HEK293 (cell line): ENCODE data around the gene NPTXR.

ENCODE experiments used
- CTCF ChIA-PET: fragments of 350-600 bp; formaldehyde crosslinking; extraction: SDS; loops from one replicate; lab custom pipeline; 2021; ENCODE audit warnings: antibody characterized with exemption; lab: Yijun Ruan, JAX
- POLR2A ChIA-PET: fragments of 300-600 bp; formaldehyde crosslinking; extraction: SDS; loops from one replicate; lab custom pipeline; 2020; ENCODE audit warnings: antibody characterized with exemption, inconsistent platforms; lab: Yijun Ruan, JAX
- H3K27ac ChIP-seq: fragments of 200-500 bp; sonication (Bioruptor generic); 2 replicates; pipeline ENCODE4 v1.5.1; 2014; ENCODE audit warnings: low read depth, low read length, control low read depth, inconsistent platforms; ENCODE audit errors: extremely low read depth
- H3K36me3 ChIP-seq, 2 experiments: fragments of 200-500 bp in 1 of 2; sonication (Bioruptor generic) in 1 of 2; 1 replicate in 1 of 2; 2 replicates in 1 of 2; pipeline ENCODE4 v1.5.1; 2014 to 2017; ENCODE audit warnings: inconsistent platforms in 2 of 2, low read length in 2 of 2; ENCODE audit not compliant: control insufficient read depth in 2 of 2, insufficient read depth in 1 of 2
- H3K4me1 ChIP-seq: fragments of 200-500 bp; sonication (Bioruptor generic); 2 replicates; pipeline ENCODE4 v1.5.1; 2014; ENCODE audit warnings: mild to moderate bottlenecking, low read length, inconsistent platforms; ENCODE audit not compliant: control insufficient read depth, insufficient read depth
- H3K4me3 ChIP-seq: 2 replicates; pipeline ENCODE4 v1.5.1; 2011; ENCODE audit warnings: low read depth, mild to moderate bottlenecking, control low read depth, low read length, moderate library complexity
- H3K9me3 ChIP-seq: fragments of 200-500 bp; sonication (Bioruptor generic); 2 replicates; pipeline ENCODE4 v1.5.1; 2014; ENCODE audit warnings: low read depth, low read length, inconsistent platforms; ENCODE audit not compliant: control insufficient read depth, insufficient read depth
- HOXD13 ChIP-seq: sonication (generic); formaldehyde crosslinking; IDR thresholded peaks from 2 replicates; pipeline ENCODE4 v1.8.0; 2022; ENCODE audit warnings: missing genetic modification reagents, borderline replicate concordance
- PRDM1 ChIP-seq: fragments of 450-650 bp; formaldehyde crosslinking; IDR thresholded peaks from 2 replicates; pipeline ENCODE4; 2016; ENCODE audit warnings: missing biosample characterization, missing genetic modification characterization
- RBAK ChIP-seq: fragments of 450-650 bp; formaldehyde crosslinking; IDR thresholded peaks from 2 replicates; pipeline ENCODE4 v1.5.1; 2016; ENCODE audit warnings: missing biosample characterization, missing genetic modification characterization
- TCF7L2 ChIP-seq: IDR thresholded peaks from 2 replicates; pipeline ENCODE4 v1.6.1; 2011; ENCODE audit warnings: low read depth, mild to moderate bottlenecking, inconsistent platforms, low read length, moderate library complexity, borderline replicate concordance
- WT1 ChIP-seq: fragments of 450-650 bp; formaldehyde crosslinking; IDR thresholded peaks from 2 replicates; pipeline ENCODE4 v1.5.1; 2016; ENCODE audit warnings: missing biosample characterization, missing genetic modification characterization
- ZBTB48 ChIP-seq: fragments of 450-650 bp; formaldehyde crosslinking; IDR thresholded peaks from 2 replicates; pipeline ENCODE4 v1.5.1; 2016; ENCODE audit warnings: missing biosample characterization, missing genetic modification characterization
- ZBTB49 ChIP-seq: fragments of 450-650 bp; formaldehyde crosslinking; IDR thresholded peaks from 2 replicates; pipeline ENCODE4 v1.5.1; 2016; ENCODE audit warnings: missing biosample characterization, missing genetic modification characterization, low read depth
- ZBTB8A ChIP-seq: fragments of 450-650 bp; formaldehyde crosslinking; IDR thresholded peaks from 2 replicates; pipeline ENCODE4 v1.5.1; 2016; ENCODE audit warnings: missing biosample characterization, missing genetic modification characterization
- ZFP3 ChIP-seq: fragments of 450-650 bp; formaldehyde crosslinking; IDR thresholded peaks from 2 replicates; pipeline ENCODE4 v1.5.1; 2016; ENCODE audit warnings: low read depth, missing biosample characterization, missing genetic modification characterization
- ZIC2 ChIP-seq: fragments of 450-650 bp; formaldehyde crosslinking; IDR thresholded peaks from 2 replicates; pipeline ENCODE4 v1.5.1; 2016; ENCODE audit warnings: missing biosample characterization, missing genetic modification characterization
- ZNF140 ChIP-seq: fragments of 450-650 bp; formaldehyde crosslinking; IDR thresholded peaks from 2 replicates; pipeline ENCODE4 v1.5.1; 2016; ENCODE audit warnings: missing biosample characterization, missing genetic modification characterization
- ZNF19 ChIP-seq: fragments of 450-650 bp; formaldehyde crosslinking; IDR thresholded peaks from 2 replicates; pipeline ENCODE4; 2016; ENCODE audit warnings: missing biosample characterization, missing genetic modification characterization, low read depth
- ZNF266 ChIP-seq: fragments of 450-650 bp; formaldehyde crosslinking; IDR thresholded peaks from 2 replicates; pipeline ENCODE4 v1.5.1; 2016; ENCODE audit warnings: missing biosample characterization, missing genetic modification characterization, low read depth
- ZNF335 ChIP-seq: fragments of 450-650 bp; formaldehyde crosslinking; conservative IDR thresholded peaks from 2 replicates; pipeline ENCODE4 v1.5.1; 2016; ENCODE audit warnings: missing biosample characterization, missing genetic modification characterization
- ZNF404 ChIP-seq: fragments of 450-650 bp; formaldehyde crosslinking; IDR thresholded peaks from 2 replicates; pipeline ENCODE4 v1.5.1; 2017; ENCODE audit warnings: missing biosample characterization, missing genetic modification characterization
- ZNF510 ChIP-seq: fragments of 450-650 bp; formaldehyde crosslinking; IDR thresholded peaks from 2 replicates; pipeline ENCODE4 v1.5.1; 2018; ENCODE audit warnings: mild to moderate bottlenecking, missing genetic modification characterization, missing biosample characterization; ENCODE audit not compliant: insufficient replicate concordance
- ZNF514 ChIP-seq: fragments of 450-650 bp; formaldehyde crosslinking; IDR thresholded peaks from 2 replicates; pipeline ENCODE4 v1.5.1; 2016; ENCODE audit warnings: missing biosample characterization, missing genetic modification characterization
- ZNF530 ChIP-seq: fragments of 450-650 bp; formaldehyde crosslinking; IDR thresholded peaks from 2 replicates; pipeline ENCODE4 v1.5.1; 2016; ENCODE audit warnings: low read depth, missing biosample characterization, missing genetic modification characterization
- ZNF558 ChIP-seq: fragments of 450-650 bp; formaldehyde crosslinking; IDR thresholded peaks from 2 replicates; pipeline ENCODE4 v1.5.1; 2016; ENCODE audit warnings: missing biosample characterization, missing genetic modification characterization
- ZNF560 ChIP-seq: fragments of 450-650 bp; formaldehyde crosslinking; IDR thresholded peaks from 2 replicates; pipeline ENCODE4 v1.5.1; 2017; ENCODE audit warnings: missing biosample characterization, missing genetic modification characterization, borderline replicate concordance
- ZNF660 ChIP-seq: fragments of 450-650 bp; IDR thresholded peaks from 2 replicates; pipeline ENCODE4 v1.5.1; 2018; ENCODE audit warnings: missing biosample characterization, mild to moderate bottlenecking, missing genetic modification characterization
- ZNF670 ChIP-seq: fragments of 450-650 bp; formaldehyde crosslinking; IDR thresholded peaks from 2 replicates; pipeline ENCODE4 v1.5.1; 2016; ENCODE audit warnings: missing biosample characterization, missing genetic modification characterization, low read depth
- ZNF692 ChIP-seq: fragments of 450-650 bp; formaldehyde crosslinking; IDR thresholded peaks from 2 replicates; pipeline ENCODE4 v1.5.1; 2016; ENCODE audit warnings: missing biosample characterization, missing genetic modification characterization
- ZNF76 ChIP-seq: fragments of 450-650 bp; formaldehyde crosslinking; IDR thresholded peaks from 2 replicates; pipeline ENCODE4; 2016; ENCODE audit warnings: low read depth, missing biosample characterization, missing genetic modification characterization, borderline replicate concordance
- ZNF768 ChIP-seq: fragments of 450-650 bp; formaldehyde crosslinking; IDR thresholded peaks from 2 replicates; pipeline ENCODE4 v1.5.1; 2018; ENCODE audit warnings: missing biosample characterization, mild to moderate bottlenecking, missing genetic modification characterization
- ZSCAN30 ChIP-seq: fragments of 450-650 bp; IDR thresholded peaks from 2 replicates; pipeline ENCODE4 v1.5.1; 2018; ENCODE audit warnings: missing biosample characterization, mild to moderate bottlenecking, missing genetic modification characterization, moderate library complexity
- ZSCAN5A ChIP-seq: fragments of 450-650 bp; formaldehyde crosslinking; IDR thresholded peaks from 2 replicates; pipeline ENCODE4 v1.5.1; 2016; ENCODE audit warnings: missing biosample characterization, missing genetic modification characterization
- TF ChIP-seq, protein P1 (sequence below): fragments of 450-650 bp; formaldehyde crosslinking; IDR thresholded peaks from 2 replicates; pipeline ENCODE4 v1.5.1; 2016; ENCODE audit warnings: missing biosample characterization, missing genetic modification characterization, borderline replicate concordance
- TF ChIP-seq, protein P2 (sequence below): fragments of 450-650 bp; formaldehyde crosslinking; IDR thresholded peaks from 2 replicates; pipeline ENCODE4 v1.5.1; 2016; ENCODE audit warnings: missing biosample characterization, missing genetic modification characterization

Gene NPTXR

DNA sequence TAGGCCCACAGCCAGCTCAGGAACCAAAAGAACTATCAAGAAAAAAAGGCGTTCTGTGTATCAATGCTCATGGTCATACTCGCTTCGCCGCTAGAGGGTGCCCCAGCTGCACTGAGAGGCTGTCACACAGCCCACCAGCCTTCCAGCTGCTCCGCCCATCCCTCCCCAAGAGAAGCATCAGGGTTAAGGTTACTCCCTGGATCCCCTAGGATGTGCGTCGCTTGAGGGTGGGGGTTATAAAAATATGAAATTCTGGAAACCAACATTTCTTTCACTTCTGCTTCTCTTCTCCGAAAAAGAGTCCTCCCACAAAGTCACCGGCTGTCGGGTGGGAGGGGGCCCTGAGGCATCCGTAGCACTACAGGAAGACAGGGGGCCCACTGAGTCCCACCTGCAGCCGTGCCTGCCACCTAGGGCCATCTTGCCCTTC is 26.5 kb upstream of the NPTXR start (continued):
- TF ChIP-seq ZNF768 (tag by site-specific recombination): 0 out of 2 replicates have a peak, but pooled peaks have one; percentile 8
- no peak for TF ChIP-seq ZBTB49 (tag by site-specific recombination)
- no peak for TF ChIP-seq PRDM1
- peak; percentile 74 for TF ChIP-seq ZNF660 (tag by site-specific recombination)
- no peak for TF ChIP-seq ZFP3 (tag by site-specific recombination)
- no peak for TF ChIP-seq HOXD13 (CRISPR knock-in tag)
- TF ChIP-seq, protein P1, sequence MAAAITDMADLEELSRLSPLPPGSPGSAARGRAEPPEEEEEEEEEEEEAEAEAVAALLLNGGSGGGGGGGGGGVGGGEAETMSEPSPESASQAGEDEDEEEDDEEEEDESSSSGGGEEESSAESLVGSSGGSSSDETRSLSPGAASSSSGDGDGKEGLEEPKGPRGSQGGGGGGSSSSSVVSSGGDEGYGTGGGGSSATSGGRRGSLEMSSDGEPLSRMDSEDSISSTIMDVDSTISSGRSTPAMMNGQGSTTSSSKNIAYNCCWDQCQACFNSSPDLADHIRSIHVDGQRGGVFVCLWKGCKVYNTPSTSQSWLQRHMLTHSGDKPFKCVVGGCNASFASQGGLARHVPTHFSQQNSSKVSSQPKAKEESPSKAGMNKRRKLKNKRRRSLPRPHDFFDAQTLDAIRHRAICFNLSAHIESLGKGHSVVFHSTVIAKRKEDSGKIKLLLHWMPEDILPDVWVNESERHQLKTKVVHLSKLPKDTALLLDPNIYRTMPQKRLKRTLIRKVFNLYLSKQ (tag by site-specific recombination): no peak
- TF ChIP-seq ZNF530 (tag by site-specific recombination): no peak
- TF ChIP-seq ZNF404 (tag by site-specific recombination): no peak
- no peak for TF ChIP-seq ZNF335
- peak; percentile 43 for TF ChIP-seq ZBTB8A (tag by site-specific recombination)
- peak; percentile 72 for TF ChIP-seq ZNF692
- TF ChIP-seq ZNF670: no peak

GRCh38 chr22:38869663-38870062 is 25.8 kb upstream of the NPTXR start:
- Histone ChIP-seq H3K27ac (no peak overlapping the region), H3K9me3 (no peaks in the 10 kb centered on the region), H3K4me1 (peaks cover 15% of the 10 kb centered on the region), H3K4me3 (no peak overlapping the region), H3K36me3 (peaks cover 13 to 55% of the 10 kb centered on the region in 2 experiments)
- TF ChIP-seq ZNF140 (tag by site-specific recombination) (no peak), ZNF76 (tag by site-specific recombination) (no peak), ZBTB48 (no peak), RBAK (tag by site-specific recombination) (no peak), ZIC2 (tag by site-specific recombination) (no peak), ZNF558 (tag by site-specific recombination) (no peak), ZNF266 (tag by site-specific recombination) (no peak), ZSCAN5A (no peak), ZNF19 (tag by site-specific recombination) (no peak), ZSCAN30 (tag by site-specific recombination) (no peak), WT1 (no peak), ZNF560 (tag by site-specific recombination) (no peak), TCF7L2 (no peak), ZNF514 (no peak), ZNF510 (tag by site-specific recombination) (no peak)
- TF ChIP-seq, protein P2, sequence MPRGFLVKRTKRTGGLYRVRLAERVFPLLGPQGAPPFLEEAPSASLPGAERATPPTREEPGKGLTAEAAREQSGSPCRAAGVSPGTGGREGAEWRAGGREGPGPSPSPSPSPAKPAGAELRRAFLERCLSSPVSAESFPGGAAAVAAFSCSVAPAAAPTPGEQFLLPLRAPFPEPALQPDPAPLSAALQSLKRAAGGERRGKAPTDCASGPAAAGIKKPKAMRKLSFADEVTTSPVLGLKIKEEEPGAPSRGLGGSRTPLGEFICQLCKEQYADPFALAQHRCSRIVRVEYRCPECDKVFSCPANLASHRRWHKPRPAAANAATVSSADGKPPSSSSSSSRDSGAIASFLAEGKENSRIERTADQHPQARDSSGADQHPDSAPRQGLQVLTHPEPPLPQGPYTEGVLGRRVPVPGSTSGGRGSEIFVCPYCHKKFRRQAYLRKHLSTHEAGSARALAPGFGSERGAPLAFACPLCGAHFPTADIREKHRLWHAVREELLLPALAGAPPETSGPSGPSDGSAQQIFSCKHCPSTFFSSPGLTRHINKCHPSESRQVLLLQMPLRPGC (tag by site-specific recombination): no peak
- ChIA-PET POLR2A (interaction anchor here (1.0 to 2.2 kb wide), 7 partner anchors 16 to 650 kb away, joined by 4 to 8 read pairs (median 4); partner anchors contain the start of genes ATF4 and NPTXR), CTCF (interaction anchor here (0.6 to 5.1 kb wide), 80 partner anchors 9 to 1411 kb away, joined by 3 to 128 read pairs (median 5); partner anchors contain the start of genes APOBEC3B and NPTXR)
